Measurements from ENCODE around the gene PUSL1. TPM values are rescaled to one million over a fixed set of nuclear protein-coding genes. Genes with fewer than 3 reads are reported as not detected.

Gene PUSL1
- total and polyA plus RNA-seq, 2 experiments from 2014 or later: 41.5 to 55.8 TPM

GRCh38 chr1:1264026-1264425 lies 44.4 kb upstream of the PUSL1 start:
- Histone ChIP-seq H3F3A (replicated peaks; ENCODE audit: low read depth) (0 out of 2 replicates have a peak, but pooled peaks cover 12% of the 10 kb centered on the region), H4K20me1 (replicated peaks; ENCODE audit: insufficient read depth) (peaks cover 24% of the 10 kb centered on the region), H3K79me2 (replicated peaks; ENCODE audit: insufficient read depth) (peaks cover 37% of the 10 kb centered on the region), H3K27me3 (ENCODE audit: insufficient read depth) (no peaks in the 10 kb centered on the region), H3K27ac (ENCODE audit: low read depth) (no peak overlapping the region), H3K36me3 (ENCODE audit: insufficient read depth) (peaks cover 14% of the 10 kb centered on the region; the same call in 1 of the 2 replicates), H3K4me3 (no peak overlapping the region), H2AFZ (no peak overlapping the region), H3K9me2 (ENCODE audit: insufficient read depth) (no peaks in the 10 kb centered on the region), H3K4me1 (ENCODE audit: insufficient read depth) (no peaks in the 10 kb centered on the region), H3K4me2 (no peak overlapping the region)
- Mint-ChIP-seq H3K4me3 (no peak overlapping the region), H3K27me3 (ENCODE audit: insufficient read depth, low read depth, poor library complexity) (peaks cover 14% of the 10 kb centered on the region), H3K36me3 (ENCODE audit: low read depth) (peaks cover 65% of the 10 kb centered on the region), H3K27ac (no peak overlapping the region), H3K9me3 (no peaks in the 10 kb centered on the region), H3K4me1 (peaks cover 2% of the 10 kb centered on the region; the same call in 2 of the 3 replicates)
- DNase-seq (ENCODE audit: low spot score) (no peak), ATAC-seq (no peak)
- TF ChIP-seq NANOG (IDR thresholded peaks at IDR 0.05; ENCODE audit: borderline replicate concordance): no peak
- TF ChIP-seq REST (IDR thresholded peaks at IDR 0.05; ENCODE audit: unreplicated experiment): no peak
- TF ChIP-seq ETS1 (IDR thresholded peaks at IDR 0.05): no peak
- TF ChIP-seq JUNB (IDR thresholded peaks at IDR 0.05; ENCODE audit: unreplicated experiment): no peak
- TF ChIP-seq ZNF462 (CRISPR knock-in tag; IDR thresholded peaks at IDR 0.05): no peak
- no peak for TF ChIP-seq STAT1 (IDR thresholded peaks at IDR 0.05; ENCODE audit: unreplicated experiment)
- TF ChIP-seq CREB1 (CRISPR knock-in tag; IDR thresholded peaks at IDR 0.05; ENCODE audit: low read depth): no peak
- no peak for TF ChIP-seq ZNF114 (CRISPR knock-in tag; IDR thresholded peaks at IDR 0.05)
- no peak for TF ChIP-seq EZH2phosphoT487 (IDR thresholded peaks at IDR 0.05; ENCODE audit: unreplicated experiment)
- no peak for TF ChIP-seq ZNF331 (CRISPR knock-in tag; IDR thresholded peaks at IDR 0.05; ENCODE audit: low read depth)
- TF ChIP-seq CTCF (conservative IDR thresholded peaks at IDR 0.05; ENCODE audit: low read depth in 2 of 2): no peak
- TF ChIP-seq POLR2AphosphoS5 (IDR thresholded peaks at IDR 0.05; ENCODE audit: low read depth): no peak
- TF ChIP-seq EZH2 (IDR thresholded peaks at IDR 0.05; ENCODE audit: low read depth, unreplicated experiment): no peak

Data from GM23338 (cell line).